ENCODE data around the gene CACNB4. TPM values are rescaled to one million over a fixed set of nuclear protein-coding genes. Genes with fewer than 3 reads are reported as not detected.

CACNB4 gene
- total and polyA plus RNA-seq, 9 of the 15 experiments (the other 6 are each of a cell fraction or from before 2014, with no cell fraction given): 0.01 to 0.20 (median 0.04) TPM; not detected in 1

- 13% methylated on average over 12 of the region's 12 CpGs for WGBS (ENCODE audit: insufficient coverage, low coverage, missing lambda C conversion rate)
- TF ChIP-seq ZNF384 (IDR thresholded peaks at IDR 0.05; ENCODE audit: low read depth, low read length) (no peak), ZNF23 (CRISPR knock-in tag; IDR thresholded peaks at IDR 0.05) (no peak), HMGN3 (IDR thresholded peaks at IDR 0.05; ENCODE audit: borderline replicate concordance, extremely low read depth, insufficient read length, low read depth, low read length) (no peak), ATF1 (CRISPR knock-in tag; IDR thresholded peaks at IDR 0.05) (no peak), ATF1 (tag; IDR thresholded peaks at IDR 0.05) (no peak), CHD7 (IDR thresholded peaks at IDR 0.05; ENCODE audit: low read depth, low read length) (no peak), TRIM28 (IDR thresholded peaks at IDR 0.05) (no peak), USF1 (CRISPR knock-in tag; IDR thresholded peaks at IDR 0.05) (no peak), RAD21 (CRISPR knock-in tag; conservative IDR thresholded peaks at IDR 0.05 in 1 of 2, IDR thresholded peaks at IDR 0.05 in 1 of 2) (peak; percentile 37 to 51; a peak in 3 of 4 replicates), CTBP1 (IDR thresholded peaks at IDR 0.05; ENCODE audit: borderline replicate concordance) (peak; percentile 72)
These were observed 183.7 kb downstream of the CACNB4 start for GRCh38 chr2:151914989-151915628.

More at GRCh38 chr2:151914989-151915628, 183.7 kb downstream of the CACNB4 start:
- Histone ChIP-seq H3K4me1 (replicated peaks in 1 of 2; ENCODE audit: control insufficient read depth in 2 of 2, insufficient read depth in 2 of 2, low read length in 2 of 2) (peaks cover 0 to 3% of the 10 kb centered on the region in 2 experiments; a peak in 2 of 5 replicates), H3K9ac (ENCODE audit: insufficient read depth in 1 of 2, low read depth in 2 of 2, low read length in 2 of 2) (peak overlapping the region in 1 of 2 experiments; percentile 45; a peak in 2 of 4 replicates), H3K79me2 (ENCODE audit: control insufficient read depth, insufficient read depth, low read length) (no peaks in the 10 kb centered on the region), H3K36me3 (ENCODE audit: control insufficient read depth, insufficient read depth, low read length) (no peaks in the 10 kb centered on the region), H3K9me3 (replicated peaks; ENCODE audit: control insufficient read depth, insufficient read depth, low read depth, low read length) (no peaks in the 10 kb centered on the region), H2AFZ (ENCODE audit: low read depth, low read length) (peak overlapping the region; percentile 19; the same call in 1 of the 2 replicates), H3K4me2 (ENCODE audit: insufficient read depth, low read length) (no peak overlapping the region; the same call in 1 of the 2 replicates), H4K20me1 (replicated peaks; ENCODE audit: control insufficient read depth, insufficient read depth, low read length) (no peaks in the 10 kb centered on the region), H3K27me3 (ENCODE audit: control insufficient read depth in 2 of 2, insufficient read depth in 2 of 2, low read length in 2 of 2) (peaks cover 2 to 15% of the 10 kb centered on the region in 2 experiments; a peak in 2 of 5 replicates), H3K27ac (ENCODE audit: extremely low read depth, low read depth, low read length) (no peak overlapping the region), H3K9me1 (ENCODE audit: control insufficient read depth, insufficient read depth, low read length) (no peaks in the 10 kb centered on the region), H3K4me3 (no peak overlapping the region)
- FAIRE-seq: no peak
- ATAC-seq: peak; percentile 79
- intact Hi-C loops (cut with micrococcal nuclease) (no loop called here), in situ Hi-C loops (cut with MboI) (no loop called here)
- ChIA-PET POLR2A (interaction anchor here (0.9 kb wide), 1 partner anchor 13 kb away, joined by 4 read pairs; no protein-coding TSS in a partner anchor), CTCF (ENCODE audit: low intra/inter-chr PET ratio) (no interaction called here)
- DNase-seq (ENCODE audit: extremely low read depth in 1 of 4, low spot score in 3 of 4): no peak
- BruUV-seq (replicated peaks): no TSS peak

All from K562 (cell line).